Vagina (tissue), 2 donors: ENCODE data around the gene HYAL1.

Experiments
- POLR2A ChIP-seq, 2 donors: fragments of 450-650 bp; IDR thresholded peaks; one replicate each; pipeline ENCODE4 v1.6.1; 2017; ENCODE audit warnings: antibody characterized with exemption in 2 of 2, mild to moderate bottlenecking in 2 of 2, moderate library complexity in 2 of 2
- POLR2AphosphoS5 ChIP-seq, 2 donors: sonication (generic); formaldehyde crosslinking; IDR thresholded peaks; one replicate each; pipeline ENCODE4 v1.9.0; 2017; ENCODE audit warnings: antibody characterized with exemption in 2 of 2, mild to moderate bottlenecking in 2 of 2, low read depth in 1 of 2; ENCODE audit not compliant: insufficient read depth in 1 of 2
- TF ChIP-seq, protein P1 (sequence below), 3 experiments: fragments of 450-650 bp in 2 of 3; fragments of 200-600 bp in 1 of 3; sonication (generic) in 1 of 3; IDR thresholded peaks; one replicate each; pipeline ENCODE4 v1.5.1; 2017 to 2019; ENCODE audit warnings: antibody characterized with exemption in 3 of 3, mild to moderate bottlenecking in 2 of 3, moderate library complexity in 2 of 3

GRCh38 chr3:50272911-50273688, 30.3 kb downstream of the HYAL1 start:
- TF ChIP-seq POLR2AphosphoS5 (IDR thresholded peaks at IDR 0.05; ENCODE audit: insufficient read depth in 1 of 2, low read depth in 1 of 2) (peak; percentile 64 to 76), POLR2A (IDR thresholded peaks at IDR 0.05) (no peak)
- TF ChIP-seq, protein P1, sequence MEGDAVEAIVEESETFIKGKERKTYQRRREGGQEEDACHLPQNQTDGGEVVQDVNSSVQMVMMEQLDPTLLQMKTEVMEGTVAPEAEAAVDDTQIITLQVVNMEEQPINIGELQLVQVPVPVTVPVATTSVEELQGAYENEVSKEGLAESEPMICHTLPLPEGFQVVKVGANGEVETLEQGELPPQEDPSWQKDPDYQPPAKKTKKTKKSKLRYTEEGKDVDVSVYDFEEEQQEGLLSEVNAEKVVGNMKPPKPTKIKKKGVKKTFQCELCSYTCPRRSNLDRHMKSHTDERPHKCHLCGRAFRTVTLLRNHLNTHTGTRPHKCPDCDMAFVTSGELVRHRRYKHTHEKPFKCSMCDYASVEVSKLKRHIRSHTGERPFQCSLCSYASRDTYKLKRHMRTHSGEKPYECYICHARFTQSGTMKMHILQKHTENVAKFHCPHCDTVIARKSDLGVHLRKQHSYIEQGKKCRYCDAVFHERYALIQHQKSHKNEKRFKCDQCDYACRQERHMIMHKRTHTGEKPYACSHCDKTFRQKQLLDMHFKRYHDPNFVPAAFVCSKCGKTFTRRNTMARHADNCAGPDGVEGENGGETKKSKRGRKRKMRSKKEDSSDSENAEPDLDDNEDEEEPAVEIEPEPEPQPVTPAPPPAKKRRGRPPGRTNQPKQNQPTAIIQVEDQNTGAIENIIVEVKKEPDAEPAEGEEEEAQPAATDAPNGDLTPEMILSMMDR (IDR thresholded peaks at IDR 0.05) = peak; percentile 91 to 100 (median 99)
